ENCODE data around the gene DNAJC13. TPM values are rescaled to one million over a fixed set of nuclear protein-coding genes. Genes with fewer than 3 reads are reported as not detected.
A peak's percentile ranks its signal among the peaks of the same experiment; 100 is the strongest.

DNAJC13 gene
- total RNA-seq, 2 donors from 2014 or later, result 25.0 to 46.2 TPM

GRCh38 chr3:132417695-132418411, 551 bp downstream of the DNAJC13 start:
- peak overlapping the region; percentile 88 to 93 for H3K27ac ChIP-seq
- peak; percentile 53 for DNase-seq (ENCODE audit: low spot score)
- H3K4me3 ChIP-seq, result peak overlapping the region; percentile 81 to 90
- no peaks in the 10 kb centered on the region for H3K9me3 ChIP-seq
- H3K27me3 ChIP-seq (replicated peaks; ENCODE audit: insufficient read depth), result no peaks in the 10 kb centered on the region
- no peaks in the 10 kb centered on the region for H3K36me3 ChIP-seq
- intact Hi-C loops (cut with DNase I), result loop anchor here (10.0 kb wide), 1 partner anchor 1033 kb away; the partner anchor contains the start of gene NUDT16
- no peak for TF ChIP-seq POLR2AphosphoS5 (IDR thresholded peaks at IDR 0.05)
- TF ChIP-seq POLR2A (IDR thresholded peaks at IDR 0.05), result no peak
- TF ChIP-seq CTCF (IDR thresholded peaks at IDR 0.05), result no peak
- H3K4me1 ChIP-seq (replicated peaks), result no peaks in the 10 kb centered on the region
- under 1% methylated on average over 26 of the region's 28 CpGs for WGBS

- Histone ChIP-seq H3K27me3 (replicated peaks; ENCODE audit: insufficient read depth) (no peaks in the 10 kb centered on the region), H3K4me1 (replicated peaks) (no peaks in the 10 kb centered on the region), H3K9me3 (no peaks in the 10 kb centered on the region), H3K27ac (no peak overlapping the region), H3K36me3 (no peaks in the 10 kb centered on the region), H3K4me3 (peak overlapping the region; percentile 81 to 90)
- no peak for DNase-seq (ENCODE audit: low spot score)
- no peak for TF ChIP-seq POLR2AphosphoS5 (IDR thresholded peaks at IDR 0.05)
- TF ChIP-seq POLR2A (IDR thresholded peaks at IDR 0.05), result no peak
- TF ChIP-seq CTCF (IDR thresholded peaks at IDR 0.05), result no peak
- WGBS, result 12% methylated on average over 4 of the region's 4 CpGs
- intact Hi-C loops (cut with DNase I), result loop anchor here (10.0 kb wide), 1 partner anchor 1034 kb away; the partner anchor contains the start of gene NUDT16
Measured at GRCh38 chr3:132418916-132419315, 1.6 kb downstream of the DNAJC13 start.

DNA sequence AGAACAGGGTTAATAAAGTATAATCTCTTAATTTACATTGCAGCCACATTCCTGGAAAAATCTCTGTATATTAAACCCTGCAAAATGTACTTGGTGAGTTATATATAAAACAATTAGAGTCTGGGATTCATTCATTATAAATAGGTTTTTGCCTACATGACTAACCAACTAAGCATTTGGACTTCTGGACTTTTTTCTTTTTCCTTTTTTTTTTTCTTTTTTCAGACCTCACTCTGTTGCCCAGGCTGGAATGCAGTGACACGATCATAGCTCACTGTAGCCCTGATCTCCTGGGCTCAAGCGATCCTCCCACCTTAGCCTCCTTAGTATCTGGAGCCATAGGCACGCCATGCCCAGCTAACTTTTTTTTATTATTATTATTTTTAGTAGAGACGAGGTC, 4.5 kb downstream of the DNAJC13 start:
- H3K4me3 ChIP-seq, result no peak overlapping the region

GRCh38 chr3:132422531-132422930, 5.2 kb downstream of the DNAJC13 start:
- Histone ChIP-seq H3K4me1 (replicated peaks) (no peaks in the 10 kb centered on the region), H3K36me3 (no peaks in the 10 kb centered on the region), H3K27me3 (replicated peaks; ENCODE audit: insufficient read depth) (no peaks in the 10 kb centered on the region), H3K4me3 (no peak overlapping the region), H3K27ac (no peak overlapping the region), H3K9me3 (no peaks in the 10 kb centered on the region)
- no peak for TF ChIP-seq POLR2AphosphoS5 (IDR thresholded peaks at IDR 0.05)
- intact Hi-C loops (cut with DNase I), result no loop called here
- no peak for DNase-seq (ENCODE audit: low spot score)
- 79% methylated on average over 1 of the region's 1 CpG for WGBS

More for the DNA sequence above, 4.5 kb downstream of the DNAJC13 start:
- intact Hi-C loops (cut with DNase I), result no loop called here
- H3K27ac ChIP-seq, result no peak overlapping the region
- no peak for TF ChIP-seq POLR2AphosphoS5 (IDR thresholded peaks at IDR 0.05)
- TF ChIP-seq CTCF (IDR thresholded peaks at IDR 0.05), result no peak
- TF ChIP-seq POLR2A (IDR thresholded peaks at IDR 0.05), result no peak
- no peaks in the 10 kb centered on the region for H3K9me3 ChIP-seq
- no peaks in the 10 kb centered on the region for H3K27me3 ChIP-seq (replicated peaks; ENCODE audit: insufficient read depth)
- DNase-seq (ENCODE audit: low spot score), result no peak
- no peaks in the 10 kb centered on the region for H3K4me1 ChIP-seq (replicated peaks)
- 96% methylated on average over 4 of the region's 4 CpGs for WGBS
- no peaks in the 10 kb centered on the region for H3K36me3 ChIP-seq

DNA sequence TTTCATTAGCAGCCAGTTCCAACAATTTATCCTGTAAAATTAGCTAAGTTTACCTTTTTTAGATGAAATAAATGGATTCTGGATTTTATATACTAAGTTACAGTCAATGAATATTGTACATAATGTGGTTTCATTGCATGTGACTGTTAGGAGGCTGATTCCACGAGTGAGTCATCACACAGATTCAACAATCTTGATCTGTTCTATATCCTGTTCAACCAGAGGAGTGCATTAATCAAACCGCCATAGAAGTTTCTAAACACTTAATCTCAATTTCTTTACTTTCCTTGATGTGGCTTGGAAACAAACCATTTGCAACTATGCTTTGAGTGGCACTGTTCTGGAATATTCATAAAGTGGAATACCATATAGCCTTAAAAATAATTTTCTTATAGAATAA, 15.3 kb downstream of the DNAJC13 start:
- no peaks in the 10 kb centered on the region for H3K4me1 ChIP-seq (replicated peaks)
- WGBS, result 62% methylated on average over 2 of the region's 2 CpGs
- intact Hi-C loops (cut with DNase I), result no loop called here
- H3K27me3 ChIP-seq (replicated peaks; ENCODE audit: insufficient read depth), result no peaks in the 10 kb centered on the region
- no peaks in the 10 kb centered on the region for H3K9me3 ChIP-seq
- H3K36me3 ChIP-seq, result no peaks in the 10 kb centered on the region
- no peak overlapping the region for H3K27ac ChIP-seq
- no peak overlapping the region for H3K4me3 ChIP-seq
- no peak for DNase-seq (ENCODE audit: low spot score)
- TF ChIP-seq CTCF (IDR thresholded peaks at IDR 0.05) (no peak), POLR2AphosphoS5 (IDR thresholded peaks at IDR 0.05) (peak; percentile 23), POLR2A (IDR thresholded peaks at IDR 0.05) (no peak)

Measured in prostate gland (tissue), 2 donors.